Astrocyte of the cerebellum (primary cell): ENCODE data around the gene FGL2.

ENCODE experiments used
- DNase-seq: peaks from one replicate; pipeline ENCODE4 v3.0.0-alpha.2; 2011; ENCODE audit warnings: low read depth
- H3K4me3 ChIP-seq: 2 replicates; pipeline ENCODE4 v1.5.1; 2011; ENCODE audit warnings: mild to moderate bottlenecking, low read depth, low read length, moderate library complexity
- in situ Hi-C: cut with HindIII; loops from 2 replicates; pipeline ENCODE4 v1.10.0; 2017; ENCODE audit warnings: low sequenced_read_pairs
- TF ChIP-seq, protein P1 (sequence below): IDR thresholded peaks from 2 replicates; pipeline ENCODE4 v1.5.1; 2012; ENCODE audit warnings: low read length, low read depth, moderate library complexity, mild to moderate bottlenecking; ENCODE audit errors: missing control alignments

Gene FGL2

DNA sequence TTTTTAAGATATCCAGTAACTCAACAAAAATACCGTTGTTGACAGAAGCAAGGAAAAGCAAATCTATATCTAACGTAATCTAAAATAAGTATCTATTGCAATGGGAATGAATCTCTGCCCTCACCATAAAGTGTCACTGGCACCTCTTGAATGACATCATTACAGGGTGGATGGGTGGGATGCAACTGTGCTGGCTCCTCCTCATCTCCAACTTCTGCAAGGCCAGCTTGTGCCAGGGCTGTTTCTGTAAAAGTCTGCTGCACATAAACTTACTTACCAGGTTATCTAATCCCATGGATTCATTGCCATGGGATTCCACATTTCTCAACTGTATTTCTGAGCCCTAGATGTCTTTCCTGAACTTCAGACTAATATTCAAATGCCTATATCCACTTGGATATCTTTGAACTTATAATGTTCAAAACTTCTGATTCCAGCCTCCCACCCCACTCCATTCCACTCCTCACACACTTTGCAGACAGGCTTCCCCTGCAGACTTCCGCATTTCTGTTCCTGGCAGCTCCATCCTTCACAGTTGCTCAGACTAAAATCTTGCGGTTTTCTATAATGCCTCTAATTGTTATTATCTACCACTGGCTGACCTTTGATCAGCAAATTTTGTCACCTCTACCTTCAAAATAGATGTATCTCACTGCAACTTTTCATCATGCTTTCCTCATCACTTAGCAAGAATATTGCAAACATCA, 10.7 kb downstream of the FGL2 start:
- no peak for DNase-seq
- H3K4me3 ChIP-seq, result no peak overlapping the region
- in situ Hi-C loops, result no loop called here
- TF ChIP-seq, protein P1, sequence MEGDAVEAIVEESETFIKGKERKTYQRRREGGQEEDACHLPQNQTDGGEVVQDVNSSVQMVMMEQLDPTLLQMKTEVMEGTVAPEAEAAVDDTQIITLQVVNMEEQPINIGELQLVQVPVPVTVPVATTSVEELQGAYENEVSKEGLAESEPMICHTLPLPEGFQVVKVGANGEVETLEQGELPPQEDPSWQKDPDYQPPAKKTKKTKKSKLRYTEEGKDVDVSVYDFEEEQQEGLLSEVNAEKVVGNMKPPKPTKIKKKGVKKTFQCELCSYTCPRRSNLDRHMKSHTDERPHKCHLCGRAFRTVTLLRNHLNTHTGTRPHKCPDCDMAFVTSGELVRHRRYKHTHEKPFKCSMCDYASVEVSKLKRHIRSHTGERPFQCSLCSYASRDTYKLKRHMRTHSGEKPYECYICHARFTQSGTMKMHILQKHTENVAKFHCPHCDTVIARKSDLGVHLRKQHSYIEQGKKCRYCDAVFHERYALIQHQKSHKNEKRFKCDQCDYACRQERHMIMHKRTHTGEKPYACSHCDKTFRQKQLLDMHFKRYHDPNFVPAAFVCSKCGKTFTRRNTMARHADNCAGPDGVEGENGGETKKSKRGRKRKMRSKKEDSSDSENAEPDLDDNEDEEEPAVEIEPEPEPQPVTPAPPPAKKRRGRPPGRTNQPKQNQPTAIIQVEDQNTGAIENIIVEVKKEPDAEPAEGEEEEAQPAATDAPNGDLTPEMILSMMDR, result no peak

DNA sequence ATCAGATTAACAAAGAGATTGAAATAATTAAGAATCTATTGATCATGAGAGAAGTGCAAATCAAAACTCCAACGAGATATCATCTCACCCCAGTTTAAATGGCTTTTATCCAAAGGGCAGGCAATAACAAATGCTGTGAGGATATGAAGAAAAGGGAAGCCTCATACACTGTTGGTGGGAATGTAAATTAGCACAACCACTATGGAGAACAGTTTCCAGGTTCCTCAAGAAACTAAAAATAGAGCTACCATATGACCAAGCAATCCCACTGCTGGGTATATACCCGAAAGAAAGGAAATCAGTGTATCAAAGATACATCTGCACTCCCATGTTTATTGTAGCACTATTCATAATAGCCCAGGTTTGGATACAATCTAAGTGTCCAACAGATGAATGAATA, 13.8 kb downstream of the FGL2 start:
- H3K4me3 ChIP-seq, result no peak overlapping the region
- in situ Hi-C loops, result no loop called here
- DNase-seq, result no peak
- TF ChIP-seq, protein P1, result no peak

DNA sequence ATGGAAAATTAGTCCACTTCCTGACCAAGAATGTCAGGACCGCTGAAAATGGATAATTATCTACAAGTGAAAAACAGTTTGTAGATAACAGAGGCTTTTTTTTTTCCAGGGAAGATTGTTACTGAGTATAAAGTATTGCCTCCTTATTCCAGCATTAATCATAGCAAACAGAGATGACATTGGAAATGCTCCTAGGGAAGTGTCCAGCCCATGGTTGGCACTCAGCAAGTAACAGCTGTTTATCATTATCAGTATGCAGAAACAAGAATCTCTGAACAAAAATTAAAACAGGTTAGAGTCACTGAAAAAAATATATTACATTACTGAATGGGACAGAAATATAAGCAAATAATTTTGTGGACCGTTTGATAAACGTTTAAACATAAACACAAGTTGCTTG, 14.6 kb downstream of the FGL2 start:
- no peak overlapping the region for H3K4me3 ChIP-seq
- no peak for DNase-seq
- TF ChIP-seq, protein P1, result no peak
- in situ Hi-C loops, result no loop called here

DNA sequence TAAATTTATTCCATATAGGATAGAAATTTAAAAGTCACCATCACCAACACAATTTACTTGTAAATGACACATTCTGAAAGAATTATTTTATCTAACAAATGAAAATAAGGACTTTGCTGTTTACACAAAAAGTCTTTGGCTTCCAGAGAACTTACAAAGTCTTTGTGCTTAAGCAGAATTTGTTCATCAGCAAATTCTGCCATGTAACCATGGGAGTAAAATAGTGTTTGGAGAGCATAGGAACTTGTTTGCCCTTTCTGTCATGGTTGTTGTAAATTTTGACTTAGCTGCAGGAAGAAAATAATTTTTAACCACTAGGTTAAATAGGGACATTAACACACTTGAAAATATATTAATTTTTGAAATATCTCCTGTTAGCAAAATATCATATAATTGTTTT, 15.2 kb downstream of the FGL2 start:
- TF ChIP-seq, protein P1, result no peak
- DNase-seq, result no peak
- no peak overlapping the region for H3K4me3 ChIP-seq
- in situ Hi-C loops, result no loop called here

DNA sequence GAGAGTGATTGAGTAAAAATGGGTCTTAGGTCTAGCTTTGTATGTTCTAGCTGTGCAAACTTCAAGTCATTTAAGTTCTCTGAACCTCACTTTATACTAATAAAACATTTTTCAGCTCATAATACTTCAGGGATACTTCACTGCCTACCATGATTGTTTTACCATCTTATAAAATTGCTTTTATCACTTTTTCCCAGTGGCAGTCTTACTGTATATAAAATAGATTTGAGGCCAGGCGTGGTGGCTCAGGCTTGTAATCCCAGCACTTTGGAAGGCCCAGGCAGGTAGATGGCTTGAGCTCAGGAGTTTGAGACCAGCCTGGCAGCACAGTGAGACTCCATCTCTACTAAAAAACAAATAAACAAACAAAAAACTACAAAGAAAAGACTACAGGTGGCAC, 17.4 kb downstream of the FGL2 start:
- H3K4me3 ChIP-seq, result no peak overlapping the region
- no peak for DNase-seq
- in situ Hi-C loops, result no loop called here
- TF ChIP-seq, protein P1, result no peak

DNA sequence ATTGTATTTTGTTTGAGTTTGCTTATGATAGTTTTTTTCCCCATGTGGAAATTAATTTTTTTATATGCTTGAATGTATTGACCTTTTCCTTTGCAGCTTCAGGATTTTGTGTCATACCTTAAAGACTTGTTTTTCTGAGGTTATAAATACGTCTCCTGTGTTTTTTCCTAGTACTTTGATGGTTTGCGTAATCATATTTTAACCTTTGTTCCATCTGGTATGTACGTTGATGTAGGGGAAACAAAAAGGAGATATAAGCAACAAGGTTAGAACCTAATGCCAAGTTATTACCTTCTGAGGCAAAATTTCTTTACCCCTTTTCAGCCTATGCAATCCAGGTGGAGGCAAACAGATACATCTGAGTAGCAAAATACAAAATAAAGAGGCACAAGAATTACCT, 17.9 kb downstream of the FGL2 start:
- TF ChIP-seq, protein P1, result no peak
- in situ Hi-C loops, result no loop called here
- H3K4me3 ChIP-seq, result no peak overlapping the region
- DNase-seq, result no peak
